ENCODE data around the gene CZIB. TPM values are rescaled to one million over a fixed set of nuclear protein-coding genes. Genes with fewer than 3 reads are reported as not detected.

CZIB gene
- total and polyA plus RNA-seq, 2 of the 8 experiments (the other 6 are each of a cell fraction or from before 2014, with no cell fraction given), result 46.5 to 48.0 TPM

DNA sequence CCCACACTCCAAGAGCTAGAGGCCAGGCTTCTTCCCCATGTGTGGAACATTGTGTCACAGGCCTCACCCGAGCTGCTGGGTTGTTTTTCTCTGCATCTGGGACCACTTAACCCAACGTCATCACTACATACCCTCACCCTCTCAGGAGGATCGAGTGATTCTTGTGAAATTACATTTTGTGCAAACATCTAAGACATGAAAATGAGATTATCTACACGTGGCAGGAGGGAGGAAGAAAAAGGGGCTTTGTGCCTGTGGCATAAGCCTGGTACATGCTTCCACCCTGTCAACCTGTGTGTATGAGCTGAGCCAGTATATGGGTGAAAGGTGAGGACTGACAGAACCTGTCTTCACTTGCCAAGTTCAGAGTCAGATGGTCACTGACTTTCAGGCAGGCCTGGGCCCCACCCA, 22.2 kb downstream of the CZIB start (continued):
- no peak for TF ChIP-seq BACH1 (IDR thresholded peaks at IDR 0.05; ENCODE audit: low read length)
- TF ChIP-seq YY1 (IDR thresholded peaks at IDR 0.05; ENCODE audit: low read depth, low read length), result no peak
